ENCODE measurements around the gene PIM3.

PIM3 gene

DNA sequence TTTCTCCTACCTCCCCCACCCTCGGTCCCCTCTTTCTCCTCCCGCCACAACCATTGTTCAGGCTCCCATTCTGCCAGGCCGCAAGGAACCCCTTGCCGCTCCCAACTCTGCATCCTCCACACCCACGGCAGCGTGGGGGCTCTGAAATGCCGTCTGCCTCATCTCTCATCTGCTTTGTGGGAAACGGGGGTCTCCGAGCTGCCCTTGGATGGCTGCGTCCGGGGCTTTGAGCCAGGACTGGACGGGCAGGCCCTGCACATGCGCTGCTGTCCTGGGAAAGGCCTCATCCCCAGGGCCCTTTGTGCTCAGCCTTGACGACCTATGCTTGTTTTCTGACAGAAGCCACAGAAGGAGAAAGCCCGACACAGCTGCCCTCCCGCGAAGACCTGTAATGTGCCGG, 33.7 kb upstream of the PIM3 start:
- in situ Hi-C loops (cut with MboI; ENCODE audit: low pct_unique_long_range_greater_than_20kb, low sequenced_read_pairs), result no loop called here

DNA sequence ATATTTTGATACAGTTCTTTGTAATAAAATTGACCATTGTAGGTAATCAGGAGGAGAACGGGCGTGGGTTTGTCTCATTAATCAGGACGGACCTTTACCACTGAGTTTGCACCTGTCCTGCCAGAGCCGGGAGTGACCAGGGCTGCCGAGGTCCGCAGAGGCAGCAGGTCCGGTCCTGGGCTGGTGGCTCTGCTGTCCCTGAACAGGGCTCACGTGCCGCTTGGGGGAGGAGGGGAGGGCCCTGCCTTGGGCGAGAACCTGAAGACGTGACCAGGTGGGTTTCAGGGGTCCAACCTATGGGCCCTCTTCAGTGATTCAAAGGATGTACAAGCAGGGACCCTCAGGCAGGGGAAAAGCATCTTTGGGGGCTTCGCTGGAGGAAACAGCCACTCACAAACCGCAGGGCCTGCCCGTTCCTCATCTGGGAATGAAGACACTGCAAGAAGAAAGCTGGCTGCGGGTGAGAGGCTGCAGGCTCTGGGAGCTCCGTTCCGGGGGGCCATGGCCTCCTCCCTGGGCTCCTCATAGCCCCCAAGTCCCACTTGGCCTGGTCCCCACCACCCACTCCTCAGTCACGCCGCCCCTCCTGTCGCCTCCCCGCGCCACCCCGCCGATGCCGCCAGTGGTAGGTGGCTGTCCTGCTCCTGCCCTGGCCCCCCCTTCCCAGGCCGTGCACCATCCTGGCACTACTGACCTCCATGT, 32.9 kb upstream of the PIM3 start:
- in situ Hi-C loops (cut with MboI; ENCODE audit: low pct_unique_long_range_greater_than_20kb, low sequenced_read_pairs), result no loop called here
- DNase-seq, result no peak

More for the DNA sequence above, 33.7 kb upstream of the PIM3 start:
- DNase-seq, result no peak

DNA sequence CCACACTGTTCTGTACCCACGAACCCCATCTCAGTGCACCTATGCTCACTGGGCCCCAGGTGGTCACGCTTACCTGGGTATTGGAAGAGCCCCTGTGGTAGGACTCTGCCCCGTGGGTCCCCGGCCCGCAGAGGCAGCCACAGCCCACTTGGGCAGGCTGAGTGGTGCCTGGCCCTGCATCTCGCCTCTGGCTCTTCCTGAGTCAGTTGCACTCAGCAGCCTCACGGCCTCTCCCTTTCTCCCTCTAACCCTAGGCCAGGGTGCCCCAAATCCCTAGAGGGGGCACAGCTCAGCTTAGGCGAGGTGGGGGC, 32.4 kb upstream of the PIM3 start:
- in situ Hi-C loops (cut with MboI; ENCODE audit: low pct_unique_long_range_greater_than_20kb, low sequenced_read_pairs), result no loop called here
- DNase-seq, result no peak

DNA sequence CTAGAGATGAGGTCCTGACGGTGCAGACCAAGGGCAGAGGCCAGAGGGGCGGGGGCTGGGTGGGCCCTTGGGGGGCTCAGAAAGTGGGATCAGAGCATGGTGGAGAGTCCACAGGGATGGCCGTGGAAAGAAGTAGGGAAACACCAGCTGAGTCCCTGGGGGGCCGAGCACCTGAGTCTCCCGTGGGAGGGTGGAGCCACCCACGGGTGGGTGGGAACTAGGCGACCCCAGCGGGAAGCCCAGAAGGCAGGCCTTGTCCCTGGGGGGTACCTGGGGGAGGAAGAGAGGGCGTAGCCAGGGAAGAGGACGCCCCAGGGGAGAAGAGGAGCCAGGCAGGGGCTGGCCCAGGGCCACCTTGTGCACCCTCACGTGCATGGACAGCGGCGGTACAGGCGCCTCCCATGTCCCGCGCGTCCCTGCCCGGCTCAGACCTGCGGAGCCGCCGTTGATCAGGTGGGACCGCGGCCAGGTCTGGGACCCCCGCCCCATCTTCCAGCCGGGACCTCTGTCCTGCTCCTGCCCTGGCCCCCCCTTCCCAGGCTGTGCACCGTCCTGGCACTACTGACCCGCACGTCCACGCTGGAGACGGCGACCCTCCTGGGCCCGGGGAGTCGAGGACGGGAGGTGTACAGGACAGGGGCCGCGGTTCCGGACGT, 31.9 kb upstream of the PIM3 start:
- no peak for DNase-seq

DNA sequence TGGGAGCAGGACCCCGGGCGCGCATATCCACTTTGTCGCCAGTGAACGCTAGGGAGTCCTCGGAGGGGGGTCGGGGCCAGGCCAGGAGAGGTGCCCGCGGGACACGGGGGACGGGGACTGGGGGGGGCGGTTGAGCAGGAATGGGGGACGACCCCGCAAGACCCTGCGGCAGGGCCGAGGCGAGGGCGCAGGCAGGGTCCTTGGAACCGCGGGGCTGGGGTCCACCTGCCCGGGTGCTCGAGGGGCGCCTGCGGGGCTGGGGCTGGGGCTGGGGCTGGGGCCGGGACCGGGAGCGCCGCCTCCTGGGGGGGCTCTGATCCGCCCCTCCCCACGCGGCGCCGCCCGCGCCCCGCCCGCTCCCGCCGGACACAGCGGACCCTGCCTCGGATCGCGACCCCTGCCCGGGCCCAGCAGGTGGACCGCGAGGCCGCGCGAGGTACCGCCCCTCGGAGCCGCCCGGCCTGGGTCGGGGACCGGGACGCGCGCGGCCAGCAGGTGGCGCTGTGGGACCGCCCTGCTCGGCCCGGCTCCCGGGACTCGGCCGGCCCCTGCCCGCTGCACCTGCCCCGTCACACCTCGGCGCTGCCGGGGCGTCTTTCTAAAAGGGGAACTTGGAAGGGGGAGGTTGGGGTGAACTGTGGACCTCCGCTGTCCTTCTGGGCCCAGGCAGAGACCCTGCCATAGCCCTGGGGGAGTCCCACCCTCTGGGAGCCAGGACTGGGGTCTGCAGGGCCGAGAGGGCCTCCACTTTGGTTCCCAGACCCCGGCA, 31.2 kb upstream of the PIM3 start:
- in situ Hi-C loops (cut with MboI; ENCODE audit: low pct_unique_long_range_greater_than_20kb, low sequenced_read_pairs), result no loop called here
- DNase-seq, result peak; percentile 66

More for the DNA sequence above, 31.9 kb upstream of the PIM3 start:
- in situ Hi-C loops (cut with MboI; ENCODE audit: low pct_unique_long_range_greater_than_20kb, low sequenced_read_pairs), result no loop called here

DNA sequence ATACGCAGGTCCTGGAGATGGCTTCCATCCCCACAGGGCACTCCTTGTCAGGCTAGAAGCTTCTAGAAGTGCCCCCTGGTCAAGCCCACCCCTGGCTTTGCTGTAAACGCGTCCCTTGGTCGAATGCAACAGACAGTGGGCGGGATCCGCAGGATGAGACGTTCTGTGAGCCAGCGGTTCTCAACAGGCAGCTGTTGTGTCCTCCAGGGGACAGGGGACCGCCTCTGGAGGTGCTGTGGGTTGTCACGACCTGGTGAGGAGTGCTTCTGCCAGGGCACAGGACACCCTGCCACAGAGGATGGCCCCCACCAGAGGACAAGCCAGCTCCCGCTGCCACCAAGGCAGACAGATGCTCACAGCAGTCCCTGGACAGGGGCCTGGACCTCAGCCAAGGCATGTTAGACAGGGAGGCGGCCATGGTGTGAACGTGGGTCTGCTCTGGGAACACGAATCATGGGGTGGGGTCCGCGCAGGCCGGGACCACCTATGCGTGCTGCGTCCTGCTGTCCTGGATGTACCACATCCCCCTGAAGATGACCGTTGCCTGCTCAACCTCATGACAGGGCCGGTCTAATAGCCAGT, 30.5 kb upstream of the PIM3 start:
- no peak for DNase-seq
- in situ Hi-C loops (cut with MboI; ENCODE audit: low pct_unique_long_range_greater_than_20kb, low sequenced_read_pairs), result loop anchor here (10.0 kb wide), 1 partner anchor 275 kb away; the partner anchor contains the start of gene SELENOO

DNA sequence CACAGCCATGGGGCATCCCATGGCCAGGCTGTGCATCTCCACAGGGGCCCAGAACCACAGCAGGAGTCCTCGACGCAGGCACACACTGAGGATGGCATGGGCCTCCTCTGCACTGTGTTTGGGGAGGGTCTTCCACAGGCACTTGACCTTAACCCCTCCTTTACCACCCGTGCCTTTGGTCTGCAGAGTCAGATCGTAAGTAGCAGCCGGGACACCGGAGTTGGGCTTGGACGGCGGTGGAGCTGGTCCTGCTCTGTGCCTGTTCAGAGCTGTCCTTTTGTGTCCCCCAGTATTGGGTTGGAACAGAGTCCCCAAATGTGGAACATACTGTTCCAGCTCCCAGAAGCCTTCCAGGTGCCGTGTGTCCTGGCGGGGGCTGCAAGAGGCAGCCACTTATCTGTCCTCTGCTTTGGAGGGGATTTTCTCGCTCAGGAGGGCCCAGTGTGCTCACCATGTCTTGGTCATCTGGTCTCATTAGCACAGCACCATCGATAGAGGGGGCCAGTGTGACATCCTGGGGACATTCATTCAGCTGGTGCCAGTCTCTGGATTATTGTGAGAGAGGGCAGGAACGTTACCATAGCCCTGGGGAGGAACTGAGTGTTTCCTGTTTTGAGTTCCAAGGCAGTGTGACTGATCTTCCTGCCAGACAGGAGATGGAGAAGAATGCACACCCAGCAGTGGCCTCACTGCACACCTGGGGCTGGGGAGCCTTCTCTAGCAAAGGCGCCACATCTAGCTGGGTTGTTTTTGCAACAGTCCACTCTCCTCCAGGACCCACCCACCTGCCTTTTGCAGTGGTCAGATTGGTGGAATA, 29.8 kb upstream of the PIM3 start:
- in situ Hi-C loops (cut with MboI; ENCODE audit: low pct_unique_long_range_greater_than_20kb, low sequenced_read_pairs), result loop anchor here (10.0 kb wide), 1 partner anchor 274 kb away; the partner anchor contains the start of gene SELENOO

DNA sequence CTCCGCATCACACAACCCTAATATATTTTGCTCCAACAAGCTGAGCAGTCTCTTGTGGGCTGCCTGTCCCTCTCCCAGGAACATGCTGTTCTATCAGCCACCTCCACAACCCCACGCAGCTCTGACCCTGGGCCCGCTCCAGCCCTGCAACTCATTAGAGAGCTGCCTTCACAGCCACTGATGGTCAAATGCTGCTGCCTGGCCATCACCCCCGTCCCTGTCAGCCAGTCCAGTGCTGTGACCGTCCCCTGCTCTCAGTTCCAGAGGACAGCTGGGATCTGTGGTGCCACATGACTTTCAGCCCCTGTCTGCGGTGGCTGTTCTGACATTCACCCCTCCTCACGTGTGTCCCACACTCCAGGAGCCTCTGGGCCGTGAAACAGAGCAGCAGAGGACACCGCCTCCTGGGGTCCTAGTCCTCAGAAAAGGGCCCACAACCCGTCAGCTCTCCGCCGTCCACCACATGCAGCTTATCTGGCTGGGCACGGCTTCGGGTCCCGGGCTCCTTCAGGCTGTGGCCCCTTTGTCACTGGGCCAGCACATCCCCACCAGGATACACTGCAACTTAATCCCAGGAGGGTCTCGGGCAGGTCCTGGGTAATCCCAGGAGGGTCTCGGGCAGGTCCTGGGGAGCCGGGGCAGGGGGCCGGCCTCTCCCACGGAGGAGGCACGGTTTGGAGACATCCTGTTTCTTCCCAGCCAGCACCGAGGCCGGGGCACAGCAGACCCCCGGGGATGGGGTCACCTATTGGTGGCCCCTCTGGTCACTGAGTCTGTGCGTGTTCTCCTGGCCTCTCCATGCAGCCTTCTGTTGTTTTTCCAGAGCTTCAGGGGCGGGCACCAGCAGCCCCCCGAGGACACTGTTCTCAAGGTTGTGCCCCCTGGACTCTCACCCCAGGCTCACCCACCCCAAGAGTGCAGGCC, 27.1 kb upstream of the PIM3 start:
- in situ Hi-C loops (cut with MboI; ENCODE audit: low pct_unique_long_range_greater_than_20kb, low sequenced_read_pairs), result loop anchor here (10.0 kb wide), 1 partner anchor 271 kb away; the partner anchor contains the start of gene SELENOO
- no peak for DNase-seq

More for the DNA sequence above, 29.8 kb upstream of the PIM3 start:
- DNase-seq, result peak; percentile 94

DNA sequence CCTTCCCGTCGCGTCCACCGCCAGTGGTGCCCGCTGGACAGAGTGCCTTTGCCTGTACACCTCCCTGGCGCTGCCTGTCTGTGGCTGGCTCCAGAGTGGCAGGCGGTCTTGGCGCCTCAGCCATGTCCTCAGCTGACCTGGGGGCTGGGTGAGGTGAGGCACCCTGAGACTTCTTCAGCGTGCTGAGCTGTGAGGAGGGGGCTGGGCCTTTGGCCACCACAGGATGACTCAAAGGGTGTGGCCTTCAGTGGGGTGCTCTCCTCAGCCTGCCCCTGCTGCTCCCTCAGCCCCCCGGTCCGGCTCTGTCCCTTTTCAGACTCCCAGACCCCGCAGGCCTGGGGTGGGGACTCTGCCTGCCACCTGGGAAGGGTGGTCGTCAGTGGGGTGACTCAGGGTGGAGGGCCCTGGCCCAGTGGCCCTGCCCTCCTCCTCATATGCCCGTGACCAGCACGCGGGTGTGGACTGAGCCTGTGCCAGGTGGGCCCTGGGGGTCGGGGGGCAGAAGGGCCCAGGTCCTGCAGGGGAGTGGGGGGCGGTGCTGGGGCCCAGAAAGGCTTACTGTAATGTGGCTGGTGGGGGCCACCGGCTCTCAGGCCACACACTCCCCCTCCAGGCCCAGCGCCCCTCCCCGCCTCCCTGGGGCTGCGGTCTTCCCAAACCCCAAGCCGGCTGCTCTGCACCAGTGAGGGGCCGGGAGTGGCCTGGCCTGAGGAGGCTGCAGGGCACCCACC, 26.2 kb upstream of the PIM3 start:
- in situ Hi-C loops (cut with MboI; ENCODE audit: low pct_unique_long_range_greater_than_20kb, low sequenced_read_pairs), result loop anchor here (10.0 kb wide), 1 partner anchor 270 kb away; the partner anchor contains the start of gene SELENOO
- no peak for DNase-seq

DNA sequence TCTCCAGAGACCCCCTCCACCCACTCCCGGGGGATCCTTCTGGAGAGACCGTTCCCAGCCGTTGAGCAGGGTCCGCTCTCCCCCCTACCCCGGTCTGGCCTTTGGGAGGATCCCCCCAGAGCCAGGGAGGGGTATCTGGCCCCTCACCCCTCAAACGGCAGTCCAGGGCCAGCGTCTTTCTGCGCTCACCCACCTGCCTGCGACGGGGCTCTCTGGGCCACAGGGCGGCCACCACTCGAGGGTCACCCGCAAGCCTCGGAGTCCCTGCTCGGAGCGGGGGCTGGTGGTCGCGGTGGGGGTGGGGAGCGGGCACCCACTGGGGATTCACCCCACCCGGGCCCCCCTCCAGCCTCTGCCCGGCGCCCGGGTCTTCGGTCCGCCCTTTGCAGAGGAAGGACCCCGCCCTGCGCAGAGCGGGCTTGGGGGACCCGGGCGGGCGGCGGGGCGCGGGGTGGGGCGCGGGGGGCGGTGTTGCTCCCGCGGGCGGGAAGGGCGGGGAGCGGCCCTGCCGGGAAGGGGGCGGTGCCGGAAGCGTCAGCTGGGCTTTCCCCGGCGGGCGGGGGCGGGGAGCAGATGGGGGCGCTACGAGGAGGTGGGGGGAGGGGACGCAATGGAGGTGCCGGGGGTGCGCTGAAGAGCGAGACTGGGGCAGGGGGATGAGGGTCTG, 25.5 kb upstream of the PIM3 start:
- in situ Hi-C loops (cut with MboI; ENCODE audit: low pct_unique_long_range_greater_than_20kb, low sequenced_read_pairs), result loop anchor here (10.0 kb wide), 1 partner anchor 270 kb away; the partner anchor contains the start of gene SELENOO
- no peak for DNase-seq

DNA sequence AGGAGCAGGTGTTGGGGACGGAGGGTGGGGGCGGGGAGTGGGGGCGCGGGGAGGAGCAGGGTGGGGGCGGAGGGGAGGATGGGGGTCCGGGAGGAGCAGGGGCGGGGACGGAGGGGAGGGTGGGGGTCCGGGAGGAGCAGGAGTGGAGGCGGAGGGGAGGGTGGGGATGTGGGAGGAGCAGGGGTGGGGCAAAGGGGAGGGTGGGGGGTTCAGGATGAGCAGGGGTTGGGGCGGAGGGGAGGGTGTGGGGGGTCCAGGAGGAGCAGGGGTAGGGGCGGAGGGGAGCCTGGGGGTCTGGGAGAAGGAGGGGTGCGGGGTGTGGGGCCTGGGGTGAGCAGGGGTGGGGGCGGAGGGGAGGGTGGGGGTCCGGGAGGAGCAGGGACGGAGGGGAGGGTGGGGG, 25.0 kb upstream of the PIM3 start:
- DNase-seq, result no peak

DNA sequence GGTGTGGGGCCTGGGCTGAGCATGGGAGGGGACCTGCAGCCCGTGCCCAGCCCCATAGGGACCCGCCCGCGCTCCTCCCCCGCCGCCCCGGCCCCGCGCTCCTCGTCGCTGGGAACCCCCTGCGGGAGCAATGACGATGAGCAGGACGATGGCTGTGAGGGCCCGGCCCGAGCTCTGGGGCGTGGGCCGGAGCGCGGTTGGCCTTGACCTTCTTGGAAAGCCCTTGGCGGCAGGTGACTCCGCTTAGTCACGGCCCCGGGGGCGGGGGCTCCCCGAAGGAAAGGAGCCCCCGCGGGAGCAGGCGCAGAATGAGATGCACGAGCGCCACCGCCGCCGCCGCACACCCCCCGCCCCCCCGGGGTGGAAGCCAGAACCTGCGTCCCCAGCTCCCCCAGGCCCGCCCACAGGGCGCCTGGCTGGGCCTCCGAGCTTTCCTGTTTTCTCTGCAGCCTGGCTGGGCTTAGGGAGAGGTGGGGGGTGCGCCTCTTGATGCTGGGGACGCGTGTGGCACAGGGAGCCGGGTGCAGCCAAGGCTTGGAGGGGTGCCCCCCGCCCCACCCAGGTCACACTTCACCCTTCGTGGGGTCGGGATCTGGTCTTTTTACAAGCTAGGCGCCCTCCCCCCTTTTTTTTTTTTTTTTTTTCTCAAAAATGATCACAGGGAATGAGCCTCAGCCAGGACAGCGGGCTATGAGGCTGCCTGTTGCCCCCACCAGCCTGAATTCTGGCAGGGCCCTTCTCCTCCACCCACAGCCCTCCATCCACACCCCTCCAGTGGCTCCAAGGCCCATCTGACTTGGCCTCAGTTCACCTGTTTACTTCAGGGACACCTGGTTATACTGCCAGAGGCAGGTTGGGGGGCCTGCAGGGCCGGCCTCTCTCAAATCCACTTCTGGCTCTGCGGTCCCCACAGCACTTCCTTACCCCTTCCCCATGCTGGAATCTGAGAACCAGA, 24.3 kb upstream of the PIM3 start:
- DNase-seq, result peak; percentile 85
- in situ Hi-C loops (cut with MboI; ENCODE audit: low pct_unique_long_range_greater_than_20kb, low sequenced_read_pairs), result loop anchor here (10.0 kb wide), 1 partner anchor 269 kb away; the partner anchor contains the start of gene SELENOO

More for the DNA sequence above, 25.0 kb upstream of the PIM3 start:
- in situ Hi-C loops (cut with MboI; ENCODE audit: low pct_unique_long_range_greater_than_20kb, low sequenced_read_pairs), result loop anchor here (10.0 kb wide), 1 partner anchor 269 kb away; the partner anchor contains the start of gene SELENOO

DNA sequence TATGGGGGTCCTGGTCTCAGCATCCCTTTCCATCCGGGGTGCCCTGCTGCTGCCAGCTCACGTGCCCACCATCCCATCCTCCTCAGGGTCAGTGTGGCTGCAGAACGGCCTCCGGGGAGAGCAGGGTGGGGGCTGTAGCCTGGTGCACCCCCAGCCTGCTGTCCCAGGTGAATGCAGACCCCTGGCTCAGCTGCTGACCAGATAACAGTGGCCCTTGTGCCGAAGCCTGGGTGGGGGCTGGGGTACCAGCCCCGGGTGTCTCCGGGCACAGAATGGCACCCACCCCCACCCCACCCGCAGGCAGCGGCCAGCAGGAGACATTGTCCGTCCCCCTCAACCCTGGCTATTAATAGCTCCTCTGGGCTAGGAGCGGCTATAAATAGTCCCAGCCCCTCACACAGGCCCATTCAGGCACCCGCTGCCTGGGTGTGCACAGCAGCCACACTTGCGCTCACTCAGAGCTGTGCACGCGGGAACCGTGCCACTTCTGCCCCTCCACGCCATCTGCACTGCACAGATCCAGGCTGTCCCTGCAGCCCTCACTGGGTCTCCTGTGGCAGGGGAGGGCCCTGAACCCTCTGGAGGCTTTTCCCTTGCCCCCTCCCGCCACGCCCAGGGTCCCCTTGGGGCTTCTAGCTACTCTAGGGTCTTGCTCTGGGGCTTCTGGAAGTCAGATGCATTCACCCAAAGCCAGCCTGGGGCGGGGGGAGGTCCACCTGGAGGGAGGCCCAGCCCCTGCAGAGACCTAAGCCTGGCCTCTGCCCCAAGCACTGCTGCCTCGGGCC, 23.4 kb upstream of the PIM3 start:
- DNase-seq, result no peak
- in situ Hi-C loops (cut with MboI; ENCODE audit: low pct_unique_long_range_greater_than_20kb, low sequenced_read_pairs), result loop anchor here (10.0 kb wide), 1 partner anchor 268 kb away; the partner anchor contains the start of gene SELENOO

DNA sequence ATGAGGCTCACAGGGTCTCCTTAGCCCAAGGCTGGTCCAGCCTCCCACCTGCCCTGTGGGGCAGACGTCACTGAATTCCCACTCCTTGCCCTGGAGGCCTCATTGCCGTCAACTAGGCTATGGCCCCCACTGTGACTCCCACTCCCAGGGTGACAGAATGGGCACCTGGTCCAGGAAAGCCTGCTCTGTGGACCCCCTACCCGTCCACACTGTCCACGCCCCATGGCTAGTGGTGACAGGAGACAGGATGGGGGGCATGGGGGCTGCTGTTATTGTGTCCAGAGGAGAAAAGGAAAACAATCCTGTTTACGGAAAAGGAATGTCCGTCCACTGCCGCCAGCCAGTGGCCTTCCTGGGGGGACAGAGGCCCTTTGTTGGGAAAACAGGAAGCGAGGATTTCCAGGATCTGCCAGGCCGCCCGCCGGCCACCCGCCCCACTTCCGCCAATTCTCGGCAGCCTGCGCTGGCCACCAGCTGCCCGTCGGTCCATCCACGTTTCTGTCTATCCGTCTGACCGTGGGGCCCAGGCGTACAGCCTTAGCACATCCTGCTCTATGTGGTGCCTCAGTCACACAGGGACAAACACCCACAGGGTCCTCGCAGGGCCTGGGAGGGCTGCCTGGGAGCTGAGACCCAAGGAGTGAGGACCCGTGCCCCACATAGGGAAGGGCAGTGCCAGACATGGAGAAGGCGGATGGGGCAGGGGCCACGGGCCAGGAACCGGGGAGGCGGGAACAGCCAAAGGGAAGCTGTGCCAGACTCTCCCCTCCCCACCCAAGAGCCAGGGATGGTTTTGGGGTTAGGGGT, 22.6 kb upstream of the PIM3 start:
- in situ Hi-C loops (cut with MboI; ENCODE audit: low pct_unique_long_range_greater_than_20kb, low sequenced_read_pairs), result loop anchor here (10.0 kb wide), 1 partner anchor 267 kb away; the partner anchor contains the start of gene SELENOO
- DNase-seq, result no peak

All from KBM-7 (cell line).